ENCODE results near the gene RSPO1.
"Not testable (repeated sequence)": the region's sequence is repeated elsewhere in the genome, so short reads cannot be mapped to it uniquely, and the experiment has no call there.

Gene RSPO1

DNA sequence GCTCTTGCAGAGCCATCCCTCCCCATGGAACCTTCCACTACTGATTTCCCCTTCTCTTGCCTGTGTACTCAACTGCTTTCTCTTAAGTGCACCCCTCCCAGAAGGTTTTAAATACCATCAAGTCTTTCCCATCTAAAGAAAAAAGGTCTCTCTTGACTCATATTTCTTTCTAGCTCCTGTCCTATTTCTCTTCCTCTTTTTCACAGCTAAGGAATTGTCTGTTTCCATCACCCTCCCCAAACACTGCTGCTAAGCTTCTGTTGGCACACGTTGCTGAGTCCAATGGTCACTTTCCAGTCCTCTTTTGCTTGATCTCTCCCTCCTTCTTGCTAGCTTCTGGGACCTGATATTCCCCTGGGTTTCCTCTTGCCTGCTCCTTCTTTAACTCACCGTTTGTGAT, 25.7 kb downstream of the RSPO1 start:
- no peaks in the 10 kb centered on the region for H3K27me3 Mint-ChIP-seq
- H3K4me1 Mint-ChIP-seq: no peaks in the 10 kb centered on the region
- no peak overlapping the region for H3K27ac Mint-ChIP-seq
- H3K9me3 Mint-ChIP-seq: no peaks in the 10 kb centered on the region
- H3K36me3 Mint-ChIP-seq: no peaks in the 10 kb centered on the region
- no peak overlapping the region for H3K4me3 Mint-ChIP-seq

DNA sequence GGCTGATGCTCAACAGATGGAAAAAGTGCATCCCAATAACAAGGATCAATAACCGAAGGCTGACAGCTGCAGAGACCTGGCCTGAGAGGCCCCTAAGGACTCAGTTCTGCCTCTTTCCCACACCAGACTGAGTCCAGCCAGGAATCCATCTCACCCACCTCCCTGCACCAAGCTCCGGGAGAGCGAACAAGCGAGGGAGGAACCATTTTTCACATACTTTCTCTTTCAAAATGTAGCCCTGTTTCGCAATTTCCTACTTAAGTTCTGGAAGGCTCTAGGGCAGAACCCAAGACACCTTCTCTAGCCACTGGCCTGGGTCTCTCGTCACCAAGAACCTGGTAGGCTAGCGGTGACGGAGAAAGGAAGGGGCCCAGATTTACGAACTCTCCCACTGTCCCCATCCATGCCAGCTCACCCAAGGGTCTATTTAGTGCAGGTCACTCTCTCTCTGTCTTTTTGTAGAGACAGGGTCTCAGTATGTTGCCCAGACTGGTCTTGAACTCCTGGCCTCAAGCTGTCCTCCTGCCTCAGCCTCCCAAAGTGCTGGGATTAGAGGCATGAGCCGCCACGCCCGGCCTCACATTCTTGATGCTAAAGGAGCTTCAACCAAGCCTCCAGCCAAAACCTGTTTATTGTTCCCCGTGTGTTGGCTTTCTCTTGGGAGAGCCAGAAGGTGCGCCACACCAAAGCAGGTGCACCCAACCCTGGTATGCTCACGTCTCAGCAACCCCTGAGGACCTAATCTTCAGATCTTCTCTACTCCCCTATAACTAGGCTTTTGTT, 28.0 kb downstream of the RSPO1 start:
- Mint-ChIP-seq H3K9me3 (no peaks in the 10 kb centered on the region), H3K27me3 (no peaks in the 10 kb centered on the region), H3K4me3 (no peak overlapping the region), H3K36me3 (no peaks in the 10 kb centered on the region), H3K4me1 (peaks cover 3% of the 10 kb centered on the region), H3K27ac (no peak overlapping the region)

DNA sequence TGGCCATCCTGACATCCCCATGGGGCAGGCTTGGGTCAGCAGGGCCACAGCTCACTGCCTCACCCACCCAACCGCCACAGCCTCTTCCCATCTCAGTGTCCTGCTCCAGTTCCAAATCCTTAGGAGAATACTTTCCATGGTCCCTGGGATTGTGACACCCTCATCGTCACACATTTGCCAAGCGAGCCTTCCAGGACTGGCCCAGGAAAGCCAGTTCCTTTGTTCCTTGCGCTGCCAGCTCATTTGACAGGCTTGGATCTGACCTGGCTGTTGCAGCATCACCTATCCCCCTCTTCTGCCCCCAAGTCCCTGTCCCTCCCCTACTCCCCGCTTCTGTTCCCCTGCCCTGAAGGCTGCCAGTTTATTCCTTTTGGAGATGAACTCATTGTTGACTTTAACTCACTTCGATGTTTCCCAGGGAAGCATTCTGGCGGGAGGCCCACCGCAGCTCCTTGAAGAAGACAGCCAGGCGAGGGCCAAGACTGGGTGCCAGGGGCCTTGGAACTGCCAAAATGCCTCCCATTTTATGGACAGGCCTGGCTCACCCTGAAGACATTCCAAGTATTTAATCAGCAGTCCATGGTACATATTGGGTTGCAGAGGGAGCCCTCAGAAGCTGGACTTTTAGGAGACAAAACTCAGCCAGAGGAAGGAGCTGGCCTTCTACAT, 28.8 kb downstream of the RSPO1 start:
- H3K4me3 Mint-ChIP-seq: no peak overlapping the region
- no peaks in the 10 kb centered on the region for H3K9me3 Mint-ChIP-seq
- no peak overlapping the region for H3K27ac Mint-ChIP-seq
- peaks cover 3% of the 10 kb centered on the region for H3K4me1 Mint-ChIP-seq
- H3K36me3 Mint-ChIP-seq: no peaks in the 10 kb centered on the region
- no peaks in the 10 kb centered on the region for H3K27me3 Mint-ChIP-seq

DNA sequence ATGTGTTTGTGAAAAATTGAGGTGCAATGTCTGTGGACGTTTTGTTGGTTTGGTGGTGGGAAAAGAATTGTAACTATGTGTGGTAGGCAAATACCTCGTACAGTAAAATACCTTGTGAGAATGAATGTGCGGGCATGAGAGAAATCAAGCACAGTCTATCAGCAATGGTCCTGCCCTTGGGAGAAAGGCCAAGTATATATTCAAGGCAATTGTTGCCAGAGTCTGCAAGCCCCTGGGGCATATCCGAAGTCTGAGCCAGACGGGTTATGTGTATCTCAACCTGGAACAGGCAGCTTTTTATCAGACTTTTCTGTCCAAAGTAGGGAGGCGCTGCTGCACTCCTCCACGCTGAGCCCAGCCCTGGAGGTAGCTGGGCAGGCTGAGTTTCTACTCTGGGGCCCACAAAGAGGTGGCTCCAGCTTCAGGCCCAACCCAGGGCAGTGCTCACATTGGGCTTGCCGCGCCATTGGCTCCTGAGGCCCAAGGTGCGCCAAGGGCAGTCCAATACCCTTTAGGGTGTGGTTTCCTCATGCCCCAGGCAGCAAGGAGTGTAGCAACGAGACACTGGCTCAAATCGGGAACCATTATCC, 29.5 kb downstream of the RSPO1 start:
- Mint-ChIP-seq H3K4me1 (peaks cover 3% of the 10 kb centered on the region), H3K36me3 (no peaks in the 10 kb centered on the region), H3K9me3 (no peaks in the 10 kb centered on the region), H3K27me3 (no peaks in the 10 kb centered on the region), H3K4me3 (no peak overlapping the region), H3K27ac (no peak overlapping the region)

DNA sequence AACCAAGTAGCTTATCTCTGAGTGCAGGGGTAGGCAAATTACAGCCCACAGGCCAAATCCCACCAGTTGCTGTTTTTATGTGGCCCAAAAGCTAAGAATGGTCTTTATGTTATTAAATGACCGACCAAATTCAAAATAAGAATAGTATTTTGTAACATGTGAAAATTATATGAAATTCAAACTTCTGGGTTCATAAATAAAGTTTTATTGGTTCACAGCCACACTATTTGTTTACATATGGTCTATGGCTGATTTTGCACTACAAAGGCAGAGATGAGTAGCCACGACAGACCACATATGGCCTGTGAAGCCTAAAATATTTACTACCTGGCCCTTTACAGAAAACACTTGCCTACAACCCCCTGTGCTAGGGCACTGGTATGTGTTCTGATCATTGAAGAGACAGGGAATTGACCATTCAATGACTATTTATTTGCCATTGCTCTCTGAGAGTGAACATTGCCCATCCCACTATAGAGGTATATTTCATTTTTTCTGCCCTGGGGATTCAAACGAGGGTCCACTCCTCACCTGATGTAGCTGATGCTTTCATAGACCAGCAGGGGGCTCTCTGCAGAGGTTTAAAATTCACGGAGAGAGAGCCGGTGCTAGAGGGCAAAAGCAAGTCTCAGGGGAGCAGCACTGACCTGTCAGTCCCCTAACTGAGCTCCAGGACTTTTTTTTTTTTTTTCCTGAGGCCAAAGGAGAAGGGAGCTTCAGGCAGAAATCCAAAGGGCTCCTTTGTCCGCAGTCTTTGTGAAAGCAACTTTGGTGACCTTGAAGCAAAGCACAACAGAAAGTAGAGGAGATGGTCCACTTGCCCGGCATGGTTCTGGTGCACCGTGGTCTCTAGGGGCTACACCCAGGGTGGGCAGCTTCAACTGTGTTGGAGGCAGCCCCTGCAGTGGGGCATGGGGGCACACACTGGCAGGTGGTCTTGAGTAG, 31.7 kb downstream of the RSPO1 start:
- H3K36me3 Mint-ChIP-seq: no peaks in the 10 kb centered on the region
- H3K27me3 Mint-ChIP-seq: no peaks in the 10 kb centered on the region
- H3K9me3 Mint-ChIP-seq: no peaks in the 10 kb centered on the region
- H3K27ac Mint-ChIP-seq: no peak overlapping the region
- H3K4me1 Mint-ChIP-seq: peaks cover 3% of the 10 kb centered on the region
- no peak overlapping the region for H3K4me3 Mint-ChIP-seq

DNA sequence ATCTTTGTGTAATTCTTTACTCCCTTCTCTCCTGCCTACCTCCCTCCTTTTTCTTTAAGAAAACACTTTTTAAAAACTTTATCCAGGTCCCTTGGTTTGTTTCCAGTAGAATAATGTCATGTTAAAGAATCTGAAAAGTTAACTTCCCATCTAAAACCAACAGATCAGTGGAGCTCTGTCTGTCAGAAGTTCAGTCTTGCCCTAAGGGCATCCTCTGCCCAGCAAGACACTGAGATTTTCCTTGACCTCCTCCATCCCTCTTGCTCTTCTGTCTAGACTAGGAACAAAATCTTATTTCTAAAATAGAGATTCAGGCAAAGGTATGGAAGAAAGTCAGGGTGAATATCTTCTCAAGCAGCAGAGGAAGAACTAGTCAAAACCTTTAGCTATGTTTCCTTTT, 33.3 kb downstream of the RSPO1 start:
- no peak overlapping the region for H3K27ac Mint-ChIP-seq
- H3K4me1 Mint-ChIP-seq: peaks cover 6% of the 10 kb centered on the region
- no peaks in the 10 kb centered on the region for H3K36me3 Mint-ChIP-seq
- no peaks in the 10 kb centered on the region for H3K27me3 Mint-ChIP-seq
- H3K4me3 Mint-ChIP-seq: no peak overlapping the region
- no peaks in the 10 kb centered on the region for H3K9me3 Mint-ChIP-seq

DNA sequence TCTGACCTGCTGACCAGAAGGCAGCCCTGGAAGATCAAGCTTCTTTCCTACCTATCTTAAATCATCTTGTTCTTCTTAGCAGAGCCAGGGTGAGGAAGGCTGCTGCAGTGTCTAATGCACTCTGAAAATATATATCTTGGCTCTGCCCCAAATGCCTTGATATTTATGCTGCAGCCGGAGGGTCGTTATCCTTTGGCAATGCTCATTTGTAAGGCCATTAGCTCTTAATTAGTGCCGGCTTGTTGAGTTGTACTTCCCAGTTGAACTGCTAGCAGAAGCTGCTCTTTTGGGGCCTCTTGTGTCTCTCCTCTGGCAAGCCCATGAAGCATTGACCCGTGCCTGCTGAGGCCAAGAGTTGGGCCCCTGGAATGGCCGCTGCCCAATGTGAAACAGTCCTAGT, 34.8 kb downstream of the RSPO1 start:
- Mint-ChIP-seq H3K36me3 (peaks cover 1% of the 10 kb centered on the region), H3K27me3 (no peaks in the 10 kb centered on the region), H3K27ac (no peak overlapping the region), H3K4me3 (no peak overlapping the region), H3K4me1 (peaks cover 18% of the 10 kb centered on the region), H3K9me3 (no peaks in the 10 kb centered on the region)

DNA sequence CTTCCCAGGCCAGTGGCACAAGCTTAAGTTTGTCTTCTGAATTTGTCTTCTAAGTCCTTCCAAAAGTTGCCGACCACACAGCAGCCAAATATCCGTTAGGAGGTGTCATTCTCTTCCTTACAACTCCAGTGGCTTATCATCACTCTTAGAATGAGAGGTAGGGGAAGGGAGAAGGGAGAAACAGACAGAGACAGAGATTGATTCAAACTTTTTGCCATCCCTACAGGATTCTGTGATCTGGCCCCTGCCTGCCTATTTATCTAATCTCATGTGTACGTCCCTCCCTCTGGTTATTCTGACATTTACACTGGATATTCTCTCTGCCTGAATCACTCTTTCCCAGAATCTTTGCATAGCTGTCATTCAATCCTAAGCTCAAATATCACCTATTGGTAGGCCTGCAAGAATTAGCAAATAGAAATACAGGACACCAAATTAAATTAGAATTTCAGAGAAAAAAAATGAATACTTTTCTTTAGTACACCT, 38.5 kb downstream of the RSPO1 start:
- Mint-ChIP-seq H3K4me3 (peak overlapping the region; percentile 100), H3K27ac (peak overlapping the region; percentile 99), H3K9me3 (no peaks in the 10 kb centered on the region), H3K4me1 (peaks cover 38% of the 10 kb centered on the region), H3K27me3 (no peaks in the 10 kb centered on the region), H3K36me3 (peaks cover 1% of the 10 kb centered on the region)

DNA sequence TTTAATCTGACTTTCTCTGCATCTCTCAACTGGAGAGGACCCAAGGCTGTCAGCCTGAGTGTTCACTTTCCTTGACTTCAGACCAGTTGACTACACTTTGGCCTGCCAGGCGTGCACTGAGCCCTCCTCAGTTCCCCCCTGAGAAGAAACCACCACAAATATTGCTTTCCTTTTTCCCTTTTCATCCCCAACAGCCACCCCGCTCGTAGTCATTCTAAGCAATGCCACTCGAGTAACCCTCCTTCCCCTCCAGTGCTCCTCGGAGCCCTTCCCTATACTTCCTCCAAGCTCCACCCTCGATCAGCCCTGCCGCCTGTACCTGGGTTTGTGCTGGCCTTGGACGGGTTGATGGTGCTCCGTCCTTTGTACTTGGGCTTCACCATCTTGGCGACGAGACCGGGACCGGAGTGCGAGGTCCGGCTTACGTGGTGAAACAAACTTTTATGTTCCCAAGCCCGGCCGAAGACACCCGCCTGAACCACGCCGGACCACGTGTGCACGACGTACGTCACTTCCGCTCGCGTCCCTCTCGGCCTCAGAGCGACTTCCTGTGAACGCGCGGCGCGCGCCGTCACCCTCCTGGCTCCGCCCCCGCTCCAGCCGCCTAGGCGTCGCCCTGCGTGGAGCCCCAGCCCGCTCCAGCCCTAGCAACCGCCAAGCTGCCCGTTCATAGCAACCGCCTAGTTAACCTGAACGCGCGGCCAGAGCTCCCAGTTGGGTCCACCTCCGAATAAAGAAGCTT, 39.1 kb downstream of the RSPO1 start, which contains the start of gene GNL2:
TSS of gene GNL2 (minus strand) at position 498 of the 742 bp plus-strand sequence. CDS start at position 383, 115 bp downstream.
- Mint-ChIP-seq H3K36me3 (peaks cover 6% of the 10 kb centered on the region), H3K27ac (peak within 1 kb of the TSS; percentile 99), H3K9me3 (no peaks in the 10 kb centered on the region), H3K27me3 (no peaks in the 10 kb centered on the region), H3K4me3 (peak within 1 kb of the TSS; percentile 100), H3K4me1 (peaks cover 42% of the 10 kb centered on the region)

DNA sequence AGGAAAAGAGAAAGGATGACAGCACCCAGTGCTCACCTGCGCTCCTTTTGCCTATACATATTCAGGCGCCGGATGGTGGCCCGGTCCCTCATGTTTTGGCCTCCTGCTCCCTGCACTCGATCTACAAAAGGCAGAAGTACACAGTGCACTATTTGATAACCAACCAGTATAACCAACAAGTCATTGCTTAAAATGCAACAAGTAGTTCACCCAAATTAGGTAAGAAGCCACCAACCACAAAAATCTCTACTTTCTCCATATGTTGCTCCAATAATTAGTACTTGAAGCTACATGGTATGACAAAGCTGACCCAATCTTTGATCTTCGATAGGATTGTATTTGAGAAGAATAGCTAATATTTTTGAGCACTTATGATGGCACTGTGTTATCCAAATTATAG, 41.0 kb downstream of the RSPO1 start:
- H3K4me3 Mint-ChIP-seq: peak overlapping the region; percentile 100
- H3K9me3 Mint-ChIP-seq: no peaks in the 10 kb centered on the region
- no peak overlapping the region for H3K27ac Mint-ChIP-seq
- H3K36me3 Mint-ChIP-seq: peaks cover 12% of the 10 kb centered on the region
- peaks cover 42% of the 10 kb centered on the region for H3K4me1 Mint-ChIP-seq
- H3K27me3 Mint-ChIP-seq: no peaks in the 10 kb centered on the region

DNA sequence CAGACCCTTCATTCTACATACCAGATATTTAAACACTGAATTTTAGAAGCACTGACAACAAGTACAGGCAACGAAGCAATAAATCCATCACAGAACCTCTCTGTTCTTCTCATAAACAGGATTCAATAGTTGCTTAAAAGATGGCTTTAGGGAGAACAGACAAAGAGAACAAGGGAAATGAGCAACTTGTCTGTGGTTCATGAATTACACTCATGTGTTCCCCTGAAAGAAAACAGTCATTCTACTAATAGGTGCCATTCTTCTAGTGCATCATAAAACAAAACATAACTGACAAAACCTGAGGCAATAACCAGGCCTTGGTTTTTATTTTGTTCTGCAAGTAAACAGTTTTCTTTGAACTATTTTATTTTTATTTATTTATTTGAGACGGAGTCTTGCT, 45.8 kb downstream of the RSPO1 start:
- Mint-ChIP-seq H3K36me3 (peaks cover 21% of the 10 kb centered on the region), H3K27ac (no peak overlapping the region), H3K27me3 (no peaks in the 10 kb centered on the region), H3K4me3 (no peak overlapping the region), H3K4me1 (peaks cover 40% of the 10 kb centered on the region), H3K9me3 (no peaks in the 10 kb centered on the region)

DNA sequence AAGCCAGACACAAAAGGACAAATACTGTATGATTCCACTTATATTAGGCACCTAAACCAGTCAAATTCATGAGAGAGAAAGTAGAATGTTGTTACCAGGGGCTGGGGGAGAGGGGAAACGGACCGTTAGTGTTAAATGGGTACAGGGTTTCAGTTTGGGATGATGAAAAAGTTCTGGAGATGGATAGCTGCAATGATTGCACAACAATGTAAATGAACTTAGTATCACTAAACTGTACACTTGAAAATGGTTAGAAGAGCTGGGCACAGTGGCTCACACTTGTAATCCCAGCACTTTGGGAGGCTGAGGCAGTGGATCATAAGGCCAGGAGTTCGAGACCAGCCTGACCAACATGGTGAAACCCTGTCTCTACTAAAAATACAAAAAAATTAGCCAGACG, 50.1 kb downstream of the RSPO1 start:
- peaks cover 19% of the 10 kb centered on the region for H3K36me3 Mint-ChIP-seq
- H3K27me3 Mint-ChIP-seq: not testable (repeated sequence)

DNA sequence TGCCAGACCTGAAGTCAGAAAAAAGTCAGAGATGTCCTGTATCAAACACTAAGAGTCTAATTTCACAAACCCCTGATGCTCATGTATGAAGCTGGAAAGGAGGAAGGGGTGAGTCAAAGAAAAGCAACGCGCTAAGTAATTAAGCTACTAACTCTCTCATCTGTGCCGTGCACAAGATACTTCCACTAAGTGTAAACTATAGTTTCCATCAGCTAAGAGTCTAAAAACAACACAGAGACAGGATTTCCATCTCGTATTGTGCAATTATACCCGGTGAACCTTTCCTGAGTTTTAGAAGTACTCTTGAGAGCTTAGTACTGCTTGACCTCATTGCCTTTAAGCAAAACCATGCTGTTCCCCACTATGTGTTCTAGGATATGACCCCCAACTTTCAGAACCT, 59.0 kb downstream of the RSPO1 start:
- Mint-ChIP-seq H3K4me1 (peaks cover 31% of the 10 kb centered on the region), H3K27ac (peak overlapping the region; percentile 37), H3K4me3 (no peak overlapping the region), H3K27me3 (no peaks in the 10 kb centered on the region), H3K36me3 (peaks cover 29% of the 10 kb centered on the region), H3K9me3 (no peaks in the 10 kb centered on the region)

More for the DNA sequence above, 50.1 kb downstream of the RSPO1 start:
- H3K27ac Mint-ChIP-seq, H3K9me3 Mint-ChIP-seq, H3K4me3 Mint-ChIP-seq: not testable (repeated sequence)
- peaks cover 16% of the 10 kb centered on the region for H3K4me1 Mint-ChIP-seq

DNA sequence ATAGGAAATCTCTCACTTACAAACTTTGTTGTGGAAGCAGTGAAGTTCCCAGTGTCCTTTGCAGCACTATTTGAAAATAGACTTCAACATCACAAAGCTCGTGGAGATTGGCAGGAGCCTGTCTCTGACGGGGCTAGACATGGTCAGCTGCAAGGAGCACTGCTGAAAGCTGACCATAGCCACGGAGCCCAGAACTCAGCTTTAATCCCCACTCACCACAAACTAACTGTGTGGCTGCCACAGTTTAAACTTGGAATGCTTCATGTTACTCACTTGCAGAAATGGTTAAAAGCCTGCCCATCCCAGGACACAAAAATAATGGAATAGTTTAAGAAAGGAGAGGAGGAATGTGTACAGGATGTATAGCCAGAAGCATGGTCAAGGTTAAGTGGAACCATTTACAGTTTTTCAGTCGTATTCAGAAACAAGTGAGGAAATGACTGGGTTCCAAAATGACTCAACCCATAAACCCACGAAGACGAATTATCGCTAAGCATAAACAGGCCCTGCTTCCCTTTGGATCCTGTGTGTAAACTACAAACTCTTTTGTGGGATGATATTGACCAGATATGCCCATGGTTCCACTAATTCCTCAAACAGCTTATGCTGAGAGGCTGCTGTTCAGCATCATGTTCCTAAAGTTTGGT, 59.7 kb downstream of the RSPO1 start:
- peaks cover 31% of the 10 kb centered on the region for H3K4me1 Mint-ChIP-seq
- peaks cover 30% of the 10 kb centered on the region for H3K36me3 Mint-ChIP-seq
- H3K27me3 Mint-ChIP-seq: no peaks in the 10 kb centered on the region
- H3K4me3 Mint-ChIP-seq: no peak overlapping the region
- H3K9me3 Mint-ChIP-seq: no peaks in the 10 kb centered on the region
- no peak overlapping the region for H3K27ac Mint-ChIP-seq
